ENCODE results near the gene HNRNPA1. TPM values are rescaled to one million over a fixed set of nuclear protein-coding genes. Genes with fewer than 3 reads are reported as not detected.
A peak's percentile ranks its signal among the peaks of the same experiment; 100 is the strongest.
"Not testable (repeated sequence)": the region's sequence is repeated elsewhere in the genome, so short reads cannot be mapped to it uniquely, and the experiment has no call there.

The HNRNPA1 gene
- polyA plus RNA-seq, 3 donors: 266 to 1,181 (median 308) TPM

DNA sequence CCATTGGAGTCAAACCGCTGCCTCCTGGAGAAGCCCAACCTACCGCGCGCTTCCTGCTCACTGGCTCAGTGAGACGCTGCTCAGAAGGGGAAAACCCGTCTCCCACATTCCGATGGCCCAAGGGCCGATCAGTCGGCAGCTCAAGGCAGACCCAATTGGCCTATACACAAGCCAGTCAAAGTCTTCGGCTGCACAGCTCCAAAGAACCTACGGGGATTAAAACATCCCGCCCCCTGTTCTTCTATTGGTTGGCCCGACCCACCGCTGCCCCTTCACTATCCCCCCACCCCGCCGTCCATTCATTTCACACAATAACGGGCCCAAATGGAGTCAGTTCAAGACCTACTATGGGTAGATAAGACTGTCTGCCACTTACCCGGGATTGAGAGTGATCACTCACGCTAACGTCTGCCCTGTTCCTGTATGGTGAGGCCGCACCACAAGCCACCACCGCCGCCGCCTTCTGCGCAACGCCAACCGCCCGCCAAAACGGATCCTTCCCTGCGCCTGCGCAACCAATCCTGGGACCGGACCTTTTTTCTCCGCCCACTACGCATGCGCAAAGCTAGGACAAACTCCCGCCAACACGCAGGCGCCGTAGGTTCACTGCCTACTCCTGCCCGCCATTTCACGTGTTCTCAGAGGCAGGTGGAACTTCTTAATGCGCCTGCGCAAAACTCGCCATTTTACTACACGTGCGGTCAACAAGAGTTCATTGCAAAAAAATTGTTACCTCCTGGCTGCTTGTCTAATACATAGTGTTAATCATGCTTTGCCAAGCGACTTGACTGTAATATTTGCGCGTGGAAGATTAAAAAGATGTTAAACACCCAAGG, 676 bp upstream of the HNRNPA1 start, which contains the start of gene CBX5:
CBX5 (minus strand) TSS at position 491 of the 836 bp plus-strand sequence. CDS start 22,472 bp downstream, outside the sequence.
- WGBS (ENCODE audit: insufficient coverage): under 1% methylated on average over 40 of the region's 49 CpGs
- peaks cover 33 to 37% of the 10 kb centered on the region in 2 donors for H3K36me3 Mint-ChIP-seq
- Histone ChIP-seq H3K27me3 (ENCODE audit: control insufficient read depth in 2 of 2, insufficient read depth in 2 of 2, low read length in 2 of 2) (no peaks in the 10 kb centered on the region), H3K4me1 (ENCODE audit: control insufficient read depth in 1 of 2, insufficient read depth in 2 of 2, low read length in 2 of 2) (peaks cover 62 to 70% of the 10 kb centered on the region in 2 donors), H3K27ac (ENCODE audit: low read depth in 1 of 2, low read length in 2 of 2) (peak within 1 kb of the TSS; percentile 89 to 92), H3K36me3 (replicated peaks in 1 of 2; ENCODE audit: control insufficient read depth in 1 of 2, insufficient read depth in 2 of 2, low read length in 2 of 2) (peaks cover 29 to 33% of the 10 kb centered on the region in 2 donors), H3K79me2 (ENCODE audit: insufficient read depth, low read length) (peaks cover 90% of the 10 kb centered on the region), H3K4me2 (replicated peaks; ENCODE audit: extremely low read depth, low read length, poor library complexity, severe bottlenecking) (peak within 1 kb of the TSS; percentile 93), H3K9ac (ENCODE audit: insufficient read depth, low read length, poor library complexity, severe bottlenecking) (peak within 1 kb of the TSS; percentile 81), H3K4me3 (replicated peaks in 1 of 3; ENCODE audit: low read depth in 2 of 3, low read length in 3 of 3) (peak within 1 kb of the TSS; percentile 80 to 95 (median 80)), H2AFZ (ENCODE audit: insufficient read depth, low read depth, low read length, poor library complexity, severe bottlenecking) (peak within 1 kb of the TSS; percentile 87), H4K20me1 (ENCODE audit: insufficient read depth, low read length) (peaks cover 43% of the 10 kb centered on the region), H3K9me3 (replicated peaks in 1 of 2; ENCODE audit: control insufficient read depth in 1 of 2, insufficient read depth in 1 of 2, low read length in 2 of 2) (no peaks in the 10 kb centered on the region)
- peaks cover 0 to 1% (median 0%) of the 10 kb centered on the region in 3 donors for H3K27me3 Mint-ChIP-seq (ENCODE audit: low read depth in 3 of 3)
- H3K27ac Mint-ChIP-seq: no peak within 1 kb of the TSS
- H3K9me3 Mint-ChIP-seq: no peaks in the 10 kb centered on the region
- peaks cover 45% of the 10 kb centered on the region for H3K4me1 Mint-ChIP-seq
- DNase-seq: peak; percentile 98 to 99 (median 98)
- intact Hi-C loops (cut with micrococcal nuclease): loop anchor here in 1 of 2 donors (10.0 kb wide), 1 partner anchor 45 kb away; the partner anchor contains the start of gene COPZ1
- TF ChIP-seq, protein P1, sequence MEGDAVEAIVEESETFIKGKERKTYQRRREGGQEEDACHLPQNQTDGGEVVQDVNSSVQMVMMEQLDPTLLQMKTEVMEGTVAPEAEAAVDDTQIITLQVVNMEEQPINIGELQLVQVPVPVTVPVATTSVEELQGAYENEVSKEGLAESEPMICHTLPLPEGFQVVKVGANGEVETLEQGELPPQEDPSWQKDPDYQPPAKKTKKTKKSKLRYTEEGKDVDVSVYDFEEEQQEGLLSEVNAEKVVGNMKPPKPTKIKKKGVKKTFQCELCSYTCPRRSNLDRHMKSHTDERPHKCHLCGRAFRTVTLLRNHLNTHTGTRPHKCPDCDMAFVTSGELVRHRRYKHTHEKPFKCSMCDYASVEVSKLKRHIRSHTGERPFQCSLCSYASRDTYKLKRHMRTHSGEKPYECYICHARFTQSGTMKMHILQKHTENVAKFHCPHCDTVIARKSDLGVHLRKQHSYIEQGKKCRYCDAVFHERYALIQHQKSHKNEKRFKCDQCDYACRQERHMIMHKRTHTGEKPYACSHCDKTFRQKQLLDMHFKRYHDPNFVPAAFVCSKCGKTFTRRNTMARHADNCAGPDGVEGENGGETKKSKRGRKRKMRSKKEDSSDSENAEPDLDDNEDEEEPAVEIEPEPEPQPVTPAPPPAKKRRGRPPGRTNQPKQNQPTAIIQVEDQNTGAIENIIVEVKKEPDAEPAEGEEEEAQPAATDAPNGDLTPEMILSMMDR (IDR thresholded peaks at IDR 0.05): no peak
- no peak within 1 kb of the TSS for H3K4me3 Mint-ChIP-seq

DNA sequence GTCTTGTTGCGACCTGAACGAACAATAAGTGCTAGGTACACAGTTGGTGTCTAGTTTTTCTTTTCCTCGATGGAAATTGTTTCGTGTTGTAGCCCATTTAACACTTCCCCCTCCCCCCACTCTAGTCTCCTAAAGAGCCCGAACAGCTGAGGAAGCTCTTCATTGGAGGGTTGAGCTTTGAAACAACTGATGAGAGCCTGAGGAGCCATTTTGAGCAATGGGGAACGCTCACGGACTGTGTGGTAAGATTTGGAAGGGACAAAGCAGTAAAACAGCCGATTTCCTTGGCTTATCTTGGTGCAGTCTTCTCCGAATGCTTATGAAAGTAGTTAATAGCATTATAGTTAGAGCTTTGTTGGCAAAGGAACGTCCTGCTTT, 724 bp downstream of the HNRNPA1 start:
- peaks cover 75 to 84% of the 10 kb centered on the region in 2 donors for H3K4me1 ChIP-seq (ENCODE audit: control insufficient read depth in 1 of 2, insufficient read depth in 2 of 2, low read length in 2 of 2)
- H3K36me3 Mint-ChIP-seq: peaks cover 45 to 50% of the 10 kb centered on the region in 2 donors
- H3K36me3 ChIP-seq (replicated peaks in 1 of 2; ENCODE audit: control insufficient read depth in 1 of 2, insufficient read depth in 2 of 2, low read length in 2 of 2): peaks cover 41 to 47% of the 10 kb centered on the region in 2 donors
- H3K4me2 ChIP-seq (replicated peaks; ENCODE audit: extremely low read depth, low read length, poor library complexity, severe bottlenecking): peak overlapping the region; percentile 93
- H3K9ac ChIP-seq (ENCODE audit: insufficient read depth, low read length, poor library complexity, severe bottlenecking): peak overlapping the region; percentile 81
- H3K27ac Mint-ChIP-seq; intact Hi-C loops (cut with micrococcal nuclease); H3K9me3 Mint-ChIP-seq; H3K27me3 Mint-ChIP-seq (ENCODE audit: low read depth in 3 of 3); DNase-seq; H3K9me3 ChIP-seq (replicated peaks in 1 of 2; ENCODE audit: control insufficient read depth in 1 of 2, insufficient read depth in 1 of 2, low read length in 2 of 2); H3K4me3 Mint-ChIP-seq; H3K27me3 ChIP-seq (ENCODE audit: control insufficient read depth in 2 of 2, insufficient read depth in 2 of 2, low read length in 2 of 2): not testable (repeated sequence)
- peak overlapping the region; percentile 89 to 92 for H3K27ac ChIP-seq (ENCODE audit: low read depth in 1 of 2, low read length in 2 of 2)
- peaks cover 57% of the 10 kb centered on the region for H4K20me1 ChIP-seq (ENCODE audit: insufficient read depth, low read length)
- peak overlapping the region; percentile 77 to 95 (median 80) for H3K4me3 ChIP-seq (replicated peaks in 1 of 3; ENCODE audit: low read depth in 2 of 3, low read length in 3 of 3)
- peaks cover 90% of the 10 kb centered on the region for H3K79me2 ChIP-seq (ENCODE audit: insufficient read depth, low read length)
- peaks cover 58% of the 10 kb centered on the region for H3K4me1 Mint-ChIP-seq
- 0% methylated on average over 3 of the region's 10 CpGs for WGBS (ENCODE audit: insufficient coverage)
- peak overlapping the region; percentile 29 for H2AFZ ChIP-seq (ENCODE audit: insufficient read depth, low read depth, low read length, poor library complexity, severe bottlenecking)

DNA sequence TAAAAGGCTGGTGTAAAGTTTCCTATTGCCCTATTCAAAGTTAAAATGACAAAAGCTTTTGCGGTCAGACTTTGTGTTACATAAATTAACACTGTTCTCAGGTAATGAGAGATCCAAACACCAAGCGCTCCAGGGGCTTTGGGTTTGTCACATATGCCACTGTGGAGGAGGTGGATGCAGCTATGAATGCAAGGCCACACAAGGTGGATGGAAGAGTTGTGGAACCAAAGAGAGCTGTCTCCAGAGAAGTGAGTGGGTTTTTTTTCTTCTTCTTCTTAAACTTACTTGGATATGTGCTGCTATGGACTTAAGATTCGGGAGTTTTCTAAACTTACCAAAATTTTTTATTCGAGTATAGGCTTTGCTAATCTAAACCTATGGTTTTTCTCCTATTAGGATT, 1.2 kb downstream of the HNRNPA1 start:
- WGBS (ENCODE audit: insufficient coverage): 20% methylated on average over 1 of the region's 4 CpGs
- H3K27ac Mint-ChIP-seq; H3K9me3 ChIP-seq (replicated peaks in 1 of 2; ENCODE audit: control insufficient read depth in 1 of 2, insufficient read depth in 1 of 2, low read length in 2 of 2); H3K9me3 Mint-ChIP-seq; H3K27me3 Mint-ChIP-seq (ENCODE audit: low read depth in 3 of 3); H3K4me3 Mint-ChIP-seq; DNase-seq; H2AFZ ChIP-seq (ENCODE audit: insufficient read depth, low read depth, low read length, poor library complexity, severe bottlenecking); H3K27me3 ChIP-seq (ENCODE audit: control insufficient read depth in 2 of 2, insufficient read depth in 2 of 2, low read length in 2 of 2): not testable (repeated sequence)
- H3K4me3 ChIP-seq (replicated peaks in 1 of 3; ENCODE audit: low read depth in 2 of 3, low read length in 3 of 3): peak overlapping the region; percentile 77 to 95 (median 80)
- H3K9ac ChIP-seq (ENCODE audit: insufficient read depth, low read length, poor library complexity, severe bottlenecking): peak overlapping the region; percentile 81
- peaks cover 90% of the 10 kb centered on the region for H3K79me2 ChIP-seq (ENCODE audit: insufficient read depth, low read length)
- peaks cover 78 to 88% of the 10 kb centered on the region in 2 donors for H3K4me1 ChIP-seq (ENCODE audit: control insufficient read depth in 1 of 2, insufficient read depth in 2 of 2, low read length in 2 of 2)
- H3K36me3 ChIP-seq (replicated peaks in 1 of 2; ENCODE audit: control insufficient read depth in 1 of 2, insufficient read depth in 2 of 2, low read length in 2 of 2): peaks cover 45 to 51% of the 10 kb centered on the region in 2 donors
- H3K36me3 Mint-ChIP-seq: peaks cover 50 to 54% of the 10 kb centered on the region in 2 donors
- intact Hi-C loops (cut with micrococcal nuclease): loop anchor here in 1 of 2 donors (2.0 kb wide), 1 partner anchor 15 kb away; no protein-coding TSS in a partner anchor
- peak overlapping the region; percentile 93 for H3K4me2 ChIP-seq (replicated peaks; ENCODE audit: extremely low read depth, low read length, poor library complexity, severe bottlenecking)
- peaks cover 61% of the 10 kb centered on the region for H4K20me1 ChIP-seq (ENCODE audit: insufficient read depth, low read length)
- H3K4me1 Mint-ChIP-seq: peaks cover 60% of the 10 kb centered on the region
- H3K27ac ChIP-seq (ENCODE audit: low read depth in 1 of 2, low read length in 2 of 2): peak overlapping the region in 1 of 2 donors; percentile 89
